Activated T-cell treated with anti-CD3 and anti-CD28 coated beads for 48 hours (primary cell): Measurements from ENCODE around the gene ZEB2.

Experiments
- DNase-seq: peaks from one replicate; pipeline ENCODE4 v3.0.0-alpha.2; 2020; ENCODE audit warnings: low read depth

ZEB2 gene

GRCh38 chr2:144451443-144451842 lies 68.5 kb downstream of the ZEB2 start:
- no peak for DNase-seq

- no peak for DNase-seq
Observed at GRCh38 chr2:144449028-144449406, 70.9 kb downstream of the ZEB2 start.

GRCh38 chr2:144448389-144449027 lies 71.4 kb downstream of the ZEB2 start:
- DNase-seq: no peak

- no peak for DNase-seq
Observed at GRCh38 chr2:144447535-144447934, 72.4 kb downstream of the ZEB2 start.

- no peak for DNase-seq
Observed at GRCh38 chr2:144446136-144446535, 73.8 kb downstream of the ZEB2 start.

- DNase-seq: no peak
Observed at GRCh38 chr2:144445196-144445595, 74.7 kb downstream of the ZEB2 start.

- no peak for DNase-seq
Observed at GRCh38 chr2:144443837-144444817, 75.8 kb downstream of the ZEB2 start.

- no peak for DNase-seq
Observed at GRCh38 chr2:144441711-144442141, 78.2 kb downstream of the ZEB2 start.

- DNase-seq: no peak
Observed at GRCh38 chr2:144439993-144440392, 79.9 kb downstream of the ZEB2 start.

GRCh38 chr2:144438801-144439631 lies 80.9 kb downstream of the ZEB2 start:
- DNase-seq: no peak

GRCh38 chr2:144437636-144438035 lies 82.3 kb downstream of the ZEB2 start:
- no peak for DNase-seq

GRCh38 chr2:144434425-144435222 lies 85.3 kb downstream of the ZEB2 start:
- DNase-seq: no peak

- DNase-seq: no peak
Observed at GRCh38 chr2:144432921-144433320, 87.0 kb downstream of the ZEB2 start.

- no peak for DNase-seq
Observed at GRCh38 chr2:144431998-144432397, 87.9 kb downstream of the ZEB2 start.

- no peak for DNase-seq
Observed at GRCh38 chr2:144431392-144431783, 88.5 kb downstream of the ZEB2 start.

- DNase-seq: no peak
Observed at GRCh38 chr2:144430722-144431391, 89.1 kb downstream of the ZEB2 start.

- no peak for DNase-seq
Observed at GRCh38 chr2:144429396-144430112, 90.4 kb downstream of the ZEB2 start.

- DNase-seq: no peak
Observed at GRCh38 chr2:144426981-144427479, 92.9 kb downstream of the ZEB2 start.

GRCh38 chr2:144426355-144426754 lies 93.6 kb downstream of the ZEB2 start:
- DNase-seq: no peak
